RWPE1 (cell line): ENCODE results near the gene FAM135A.
"Not testable (repeated sequence)": the region's sequence is repeated elsewhere in the genome, so short reads cannot be mapped to it uniquely, and the experiment has no call there.

ENCODE experiments used
- CTCF ChIA-PET: fragments of 350-600 bp; sonication (Branson Sonifier 250); formaldehyde crosslinking; extraction: SDS; loops from one replicate; lab custom pipeline; 2021; lab: Yijun Ruan, JAX
- POLR2A ChIA-PET: fragments of 400-600 bp; formaldehyde crosslinking; extraction: SDS; loops from one replicate; lab custom pipeline; 2020; ENCODE audit warnings: antibody characterized with exemption; ENCODE audit not compliant: low non-redundant PET; lab: Yijun Ruan, JAX
- DNase-seq: peaks from one replicate; pipeline ENCODE4 v3.0.0; 2012; ENCODE audit warnings: low spot score
- H3K27ac ChIP-seq: fragments of 450-650 bp; 2 replicates; pipeline ENCODE4 v1.5.1; 2017
- CTCF ChIP-seq: fragments of 450-650 bp; conservative IDR thresholded peaks from 2 replicates; pipeline ENCODE4 v1.5.1; 2017; ENCODE audit warnings: low read depth, mild to moderate bottlenecking

Gene FAM135A

GRCh38 chr6:70604254-70604653, 190.9 kb downstream of the FAM135A start:
- ChIA-PET POLR2A (no interaction called here), CTCF (no interaction called here)
- no peak for TF ChIP-seq CTCF
- DNase-seq, result no peak
- no peak overlapping the region for H3K27ac ChIP-seq

GRCh38 chr6:70607371-70607770, 194.1 kb downstream of the FAM135A start:
- H3K27ac ChIP-seq, DNase-seq, POLR2A ChIA-PET, CTCF ChIA-PET: not testable (repeated sequence)

DNA sequence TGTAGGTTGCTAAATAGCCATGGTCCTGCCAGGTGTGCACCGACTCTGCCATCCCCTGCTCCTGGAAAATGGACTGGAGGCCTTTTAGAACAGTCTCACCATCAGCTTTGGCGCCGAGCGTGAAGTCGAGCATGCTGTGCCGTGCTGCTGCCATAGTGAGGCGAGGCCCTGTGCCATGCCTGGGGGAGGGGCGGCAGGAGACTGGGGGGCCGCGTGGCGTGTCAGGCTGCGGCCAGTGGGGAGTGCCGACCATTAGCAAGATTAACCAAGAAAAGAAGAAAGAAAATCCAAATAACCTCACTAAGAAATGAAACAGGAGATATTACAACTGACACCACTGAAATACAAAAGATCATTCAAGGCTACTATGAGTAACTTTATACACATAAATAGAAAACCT, 195.9 kb downstream of the FAM135A start:
- POLR2A ChIA-PET, CTCF ChIA-PET, DNase-seq, H3K27ac ChIP-seq: not testable (repeated sequence)
